Activated naive CD8-positive, alpha-beta T cell treated with anti-CD3 and anti-CD28 coated beads for 36 hours (primary cell): ENCODE measurements around the gene RCOR2. TPM values are rescaled to one million over a fixed set of nuclear protein-coding genes. Genes with fewer than 3 reads are reported as not detected.
"Not testable (repeated sequence)": the region's sequence is repeated elsewhere in the genome, so short reads cannot be mapped to it uniquely, and the experiment has no call there.

Experiments used
- DNase-seq: peaks from one replicate; pipeline ENCODE4 v3.0.0; 2021
- H3K27ac Mint-ChIP-seq: one replicate; pipeline ENCODE4 v1.8.0; 2022; ENCODE audit warnings: mild to moderate bottlenecking, moderate library complexity, mixed read lengths
- H3K27me3 Mint-ChIP-seq: one replicate; pipeline ENCODE4 v1.8.0; 2022; ENCODE audit warnings: mild to moderate bottlenecking, mixed read lengths
- H3K36me3 Mint-ChIP-seq: one replicate; pipeline ENCODE4 v1.8.0; 2021; ENCODE audit warnings: mild to moderate bottlenecking, mixed read lengths
- H3K4me1 Mint-ChIP-seq: one replicate; pipeline ENCODE4 v1.8.0; 2021; ENCODE audit warnings: mixed read lengths
- H3K4me3 Mint-ChIP-seq: one replicate; pipeline ENCODE4 v1.8.0; 2022; ENCODE audit warnings: mild to moderate bottlenecking, moderate library complexity, mixed read lengths
- H3K9me3 Mint-ChIP-seq: one replicate; pipeline ENCODE4 v1.8.0; 2022; ENCODE audit warnings: mixed read lengths
- total RNA-seq, 2 experiments: library from RNA; stranded (reverse); gene quantifications; one replicate each; pipeline ENCODE4 v1.2.3, GENCODE V29; 2021

The RCOR2 gene
- total RNA-seq, 2 experiments from 2014 or later, result 0.58 to 0.82 TPM

GRCh38 chr11:63868399-63869064 is 48.4 kb downstream of the RCOR2 start:
- Mint-ChIP-seq H3K27ac (no peak overlapping the region), H3K36me3 (peaks cover 9% of the 10 kb centered on the region), H3K9me3 (no peaks in the 10 kb centered on the region), H3K27me3 (no peaks in the 10 kb centered on the region), H3K4me1 (peaks cover 72% of the 10 kb centered on the region), H3K4me3 (no peak overlapping the region)
- no peak for DNase-seq

GRCh38 chr11:63867511-63867910 is 49.5 kb downstream of the RCOR2 start:
- Mint-ChIP-seq H3K4me3 (no peak overlapping the region), H3K27ac (peak overlapping the region; percentile 21), H3K27me3 (no peaks in the 10 kb centered on the region), H3K4me1 (peaks cover 72% of the 10 kb centered on the region), H3K9me3 (no peaks in the 10 kb centered on the region), H3K36me3 (peaks cover 14% of the 10 kb centered on the region)
- DNase-seq, result no peak

GRCh38 chr11:63866211-63866610 is 50.8 kb downstream of the RCOR2 start:
- H3K27me3 Mint-ChIP-seq, result no peaks in the 10 kb centered on the region
- H3K9me3 Mint-ChIP-seq, result no peaks in the 10 kb centered on the region
- H3K4me3 Mint-ChIP-seq, result peak overlapping the region; percentile 52
- H3K36me3 Mint-ChIP-seq, result peaks cover 16% of the 10 kb centered on the region
- DNase-seq, result peak; percentile 81
- H3K4me1 Mint-ChIP-seq, result peaks cover 65% of the 10 kb centered on the region
- peak overlapping the region; percentile 75 for H3K27ac Mint-ChIP-seq

DNA sequence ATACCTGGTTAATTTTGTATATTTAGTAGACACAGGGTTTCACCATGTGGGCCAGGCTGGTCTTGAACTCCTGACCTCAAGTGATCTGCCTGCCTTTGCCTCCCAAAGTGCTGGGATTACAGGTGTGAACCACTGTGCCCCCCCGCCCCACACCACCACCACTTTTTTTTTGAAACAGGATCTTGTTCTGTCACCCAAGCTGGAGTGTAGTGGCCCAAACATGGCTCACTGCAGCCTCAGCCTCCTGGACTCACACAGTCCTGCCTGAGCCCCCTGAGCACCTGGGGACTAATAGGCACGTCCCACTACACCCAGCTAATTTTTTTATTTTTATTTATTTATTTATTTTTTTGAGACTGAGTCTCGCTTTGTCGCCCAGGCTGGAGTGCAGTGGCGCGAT is 53.3 kb downstream of the RCOR2 start:
- DNase-seq, H3K27ac Mint-ChIP-seq, H3K27me3 Mint-ChIP-seq, H3K4me3 Mint-ChIP-seq, H3K9me3 Mint-ChIP-seq: not testable (repeated sequence)
- peaks cover 47% of the 10 kb centered on the region for H3K4me1 Mint-ChIP-seq
- H3K36me3 Mint-ChIP-seq, result peaks cover 15% of the 10 kb centered on the region

DNA sequence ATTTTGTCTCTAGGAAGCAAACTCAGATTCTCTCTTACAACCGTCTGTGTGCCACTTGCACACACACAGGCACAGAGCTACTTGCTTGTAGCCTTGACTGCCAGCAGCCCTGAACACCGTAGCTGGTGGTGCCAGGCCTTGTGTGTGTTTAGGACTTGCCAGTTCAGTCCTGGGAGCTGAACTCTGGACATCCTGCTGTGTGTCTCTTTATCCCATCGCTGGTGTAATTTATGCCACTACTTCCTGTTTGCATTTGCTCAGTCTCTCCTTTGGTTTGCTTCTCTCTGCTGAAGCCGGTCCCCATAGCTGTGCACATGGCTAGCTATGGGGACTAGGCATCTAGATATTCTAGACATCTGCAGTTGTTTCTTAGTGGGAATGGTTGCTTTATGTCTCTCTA is 54.0 kb downstream of the RCOR2 start:
- Mint-ChIP-seq H3K9me3 (no peaks in the 10 kb centered on the region), H3K27me3 (no peaks in the 10 kb centered on the region), H3K4me1 (peaks cover 43% of the 10 kb centered on the region), H3K4me3 (no peak overlapping the region), H3K27ac (peak overlapping the region; percentile 66), H3K36me3 (peaks cover 11% of the 10 kb centered on the region)
- DNase-seq, result no peak

Other genes with a start within 250 kb of the RCOR2 start
- gene ATL3, start 245.8 kb downstream of the RCOR2 start, total RNA-seq, result 10 to 100 TPM; 20.9 to 23.2 TPM
- gene RTN3, start 235.7 kb downstream of the RCOR2 start, total RNA-seq, result 10 to 100 TPM; 30.4 to 33.5 TPM
- 1 to 10 TPM; 4.7 to 6.2 TPM for gene ZFTA, start 148.4 kb downstream of the RCOR2 start, total RNA-seq
- gene SPINDOC, start 103.7 kb downstream of the RCOR2 start, total RNA-seq, result 10 to 100 TPM; 29.3 to 29.5 TPM
- 10 to 100 TPM; 27.7 to 29.0 TPM for gene MARK2, start 78.1 kb downstream of the RCOR2 start, total RNA-seq
- 10 to 100 TPM; 18.3 to 21.6 TPM for gene NAA40, start 21.8 kb upstream of the RCOR2 start, total RNA-seq
- 100 to 1,000 TPM; 450 to 466 TPM for gene COX8A, start 57.5 kb upstream of the RCOR2 start, total RNA-seq
- 10 to 100 TPM; 70.5 to 72.0 TPM for gene OTUB1, start 69.3 kb upstream of the RCOR2 start, total RNA-seq
- not detected for gene FLRT1, start 118.8 kb upstream of the RCOR2 start, total RNA-seq
- 10 to 100 TPM; 27.6 to 29.6 TPM for gene MACROD1, start 248.9 kb upstream of the RCOR2 start, total RNA-seq